H1 (cell line): ENCODE data around the gene HMHB1. TPM values are rescaled to one million over a fixed set of nuclear protein-coding genes. Genes with fewer than 3 reads are reported as not detected.

ENCODE experiments used
- RAD21 ChIP-seq, 2 experiments: IDR thresholded peaks in 1 of 2; conservative IDR thresholded peaks in 1 of 2; 2 replicates each; pipeline ENCODE4 v1.6.1; 2011; ENCODE audit warnings: low read depth in 2 of 2, low read length in 2 of 2, improper control_type of control experiment in 1 of 2, inconsistent platforms in 1 of 2, mild to moderate bottlenecking in 1 of 2, moderate library complexity in 1 of 2
- SRF ChIP-seq: IDR thresholded peaks from 2 replicates; pipeline ENCODE4 v1.6.1; 2011; ENCODE audit warnings: mild to moderate bottlenecking, low read depth, low read length, moderate library complexity
- TAF7 ChIP-seq: optimal IDR thresholded peaks from 2 replicates; pipeline ENCODE3; 2011; ENCODE audit warnings: low read depth, mild to moderate bottlenecking, inconsistent platforms, low read length, moderate library complexity, borderline replicate concordance
- TCF12 ChIP-seq: IDR thresholded peaks from 2 replicates; pipeline ENCODE4 v1.6.1; 2011; ENCODE audit warnings: low read depth, mild to moderate bottlenecking, low read length
- YY1 ChIP-seq: IDR thresholded peaks from 2 replicates; pipeline ENCODE4 v1.6.1; 2011; ENCODE audit warnings: low read depth, mild to moderate bottlenecking, low read length
- polyA plus RNA-seq, 7 experiments: library from polyadenylated mRNA; depleted of rRNA in 3 of 7; stranded (reverse) in 5 of 7; unstranded in 2 of 7; fragments of >200 nt in 5 of 7; fragments of 200-250 nt in 2 of 7; gene quantifications; 1 replicate in 5 of 7; 2 replicates in 1 of 7; 4 replicates in 1 of 7; pipeline versions ENCODE4 v1.2.1 to v1.2.3, GENCODE V29; 2011 to 2013; ENCODE audit warnings: missing spikeins in 2 of 7, mixed read lengths in 2 of 7
- total RNA-seq: library from RNA; stranded (reverse); fragmentation: NEBNext Ultra II Directional; extraction: Animal tissue kit (Norgen Biotek cat#: 25700); gene quantifications from 2 replicates; pipeline ENCODE4 v1.2.1, GENCODE V29; 2021

HMHB1 gene
- total and polyA plus RNA-seq, 2 of the 8 experiments (the other 6 are each of a cell fraction or from before 2014, with no cell fraction given): not detected

- TF ChIP-seq YY1 (no peak), TAF7 (no peak), SRF (no peak), RAD21 (IDR thresholded peaks at IDR 0.05 in 1 of 2, conservative IDR thresholded peaks at IDR 0.05 in 1 of 2; ENCODE audit: low read depth in 2 of 2, low read length in 2 of 2) (no peak), TCF12 (no peak)
Measured at GRCh38 chr5:143796125-143796524, 15.8 kb upstream of the HMHB1 start (continued).
